MCF 10A (cell line): ENCODE data around the gene HAUS3. TPM values are rescaled to one million over a fixed set of nuclear protein-coding genes. Genes with fewer than 3 reads are reported as not detected.

Source experiments
- BruUV-seq: library from RNA; stranded (reverse); fragments of 400-500 nt; replicated peaks from 2 replicates; lab custom pipeline; 2021; lab: Mats Ljungman, UMichigan
- CTCF ChIA-PET: fragments of 300-600 bp; sonication (Branson Sonifier 250); formaldehyde crosslinking; extraction: SDS; loops from one replicate; lab custom pipeline; 2021; ENCODE audit warnings: antibody characterized with exemption, inconsistent platforms; lab: Yijun Ruan, JAX
- POLR2A ChIA-PET: fragments of 300-600, 350-650 bp; sonication (Branson Sonifier 250); formaldehyde crosslinking; extraction: SDS; loops from one replicate; lab custom pipeline; 2020; ENCODE audit warnings: antibody characterized with exemption, inconsistent platforms; lab: Yijun Ruan, JAX
- DNase-seq: peaks from one replicate; pipeline ENCODE4 v3.0.0-alpha.2; 2018; ENCODE audit not compliant: unreplicated experiment
- H3K27ac Mint-ChIP-seq: one replicate; pipeline ENCODE4 v1.8.0; 2022; ENCODE audit warnings: mild to moderate bottlenecking, low read depth, mixed read lengths; ENCODE audit not compliant: unreplicated experiment
- H3K27me3 Mint-ChIP-seq: one replicate; pipeline ENCODE4 v1.8.0; 2022; ENCODE audit warnings: mixed read lengths; ENCODE audit not compliant: insufficient read depth, unreplicated experiment
- H3K36me3 Mint-ChIP-seq: one replicate; pipeline ENCODE4 v1.8.0; 2022; ENCODE audit warnings: mild to moderate bottlenecking, moderate library complexity, mixed read lengths; ENCODE audit not compliant: insufficient read depth, unreplicated experiment
- H3K4me1 Mint-ChIP-seq: one replicate; pipeline ENCODE4 v1.8.0; 2022; ENCODE audit warnings: mixed read lengths; ENCODE audit not compliant: insufficient read depth, unreplicated experiment
- H3K4me3 Mint-ChIP-seq: one replicate; pipeline ENCODE4 v1.8.0; 2022; ENCODE audit warnings: mild to moderate bottlenecking, moderate library complexity, mixed read lengths; ENCODE audit not compliant: unreplicated experiment
- H3K9me3 Mint-ChIP-seq: one replicate; pipeline ENCODE4 v1.8.0; 2022; ENCODE audit warnings: mixed read lengths; ENCODE audit not compliant: unreplicated experiment
- intact Hi-C: fragments of 100-400 bp; cut with micrococcal nuclease; formaldehyde crosslinking; loops from 2 replicates; pipeline ENCODE4 v1.14.1; 2022
- total RNA-seq: library from RNA; stranded (reverse); gene quantifications from 2 replicates; pipeline ENCODE4 v1.2.3, GENCODE V29; 2022
- TF ChIP-seq, protein P1 (sequence below): fragments of 200-600 bp; IDR thresholded peaks from one replicate; pipeline ENCODE4 v1.8.0; 2022; ENCODE audit warnings: antibody characterized with exemption, mild to moderate bottlenecking; ENCODE audit not compliant: unreplicated experiment

The HAUS3 gene
- total RNA-seq, 1 experiment from 2014 or later: 13.9 TPM

DNA sequence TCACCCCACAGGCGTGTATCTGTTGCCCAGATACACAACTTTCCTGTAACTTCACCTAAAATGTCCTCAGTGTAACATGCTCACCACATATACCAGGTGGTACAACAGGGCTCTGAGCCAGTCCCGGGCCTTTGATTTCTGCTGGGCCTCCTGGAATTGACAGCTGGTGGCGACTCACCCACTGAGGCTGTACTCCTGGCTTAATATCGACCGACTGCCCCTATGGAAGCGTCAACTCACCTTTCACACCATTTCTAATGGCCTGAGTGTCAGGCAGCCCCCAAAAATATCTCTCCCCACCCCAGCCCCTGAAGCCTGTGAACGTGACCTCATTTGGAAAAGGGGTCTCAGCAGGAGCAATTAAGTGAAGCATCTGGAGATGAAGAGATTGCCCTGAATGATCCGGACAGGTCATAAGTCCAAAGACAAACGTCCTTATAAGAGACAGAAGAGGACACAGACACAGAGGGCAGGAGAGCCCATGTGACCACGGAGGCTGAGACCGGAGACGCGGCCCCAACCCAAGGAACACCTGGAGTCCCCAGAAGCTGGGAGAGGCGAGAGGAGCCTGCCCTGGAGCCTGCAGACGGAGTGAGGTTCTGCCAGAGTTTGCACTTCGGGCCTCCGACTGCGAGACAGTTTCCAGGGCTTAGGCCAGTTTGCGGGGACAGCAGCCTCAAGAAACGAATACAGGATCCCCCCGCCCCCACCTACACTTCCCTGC, 32.6 kb upstream of the HAUS3 start:
- no peak overlapping the region for H3K4me3 Mint-ChIP-seq
- H3K9me3 Mint-ChIP-seq: no peaks in the 10 kb centered on the region
- H3K4me1 Mint-ChIP-seq: no peaks in the 10 kb centered on the region
- ChIA-PET CTCF (no interaction called here), POLR2A (no interaction called here)
- TF ChIP-seq, protein P1, sequence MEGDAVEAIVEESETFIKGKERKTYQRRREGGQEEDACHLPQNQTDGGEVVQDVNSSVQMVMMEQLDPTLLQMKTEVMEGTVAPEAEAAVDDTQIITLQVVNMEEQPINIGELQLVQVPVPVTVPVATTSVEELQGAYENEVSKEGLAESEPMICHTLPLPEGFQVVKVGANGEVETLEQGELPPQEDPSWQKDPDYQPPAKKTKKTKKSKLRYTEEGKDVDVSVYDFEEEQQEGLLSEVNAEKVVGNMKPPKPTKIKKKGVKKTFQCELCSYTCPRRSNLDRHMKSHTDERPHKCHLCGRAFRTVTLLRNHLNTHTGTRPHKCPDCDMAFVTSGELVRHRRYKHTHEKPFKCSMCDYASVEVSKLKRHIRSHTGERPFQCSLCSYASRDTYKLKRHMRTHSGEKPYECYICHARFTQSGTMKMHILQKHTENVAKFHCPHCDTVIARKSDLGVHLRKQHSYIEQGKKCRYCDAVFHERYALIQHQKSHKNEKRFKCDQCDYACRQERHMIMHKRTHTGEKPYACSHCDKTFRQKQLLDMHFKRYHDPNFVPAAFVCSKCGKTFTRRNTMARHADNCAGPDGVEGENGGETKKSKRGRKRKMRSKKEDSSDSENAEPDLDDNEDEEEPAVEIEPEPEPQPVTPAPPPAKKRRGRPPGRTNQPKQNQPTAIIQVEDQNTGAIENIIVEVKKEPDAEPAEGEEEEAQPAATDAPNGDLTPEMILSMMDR: no peak
- no peak overlapping the region for H3K27ac Mint-ChIP-seq
- no peaks in the 10 kb centered on the region for H3K27me3 Mint-ChIP-seq
- intact Hi-C loops: no loop called here
- BruUV-seq: no TSS peak
- H3K36me3 Mint-ChIP-seq: peaks cover 6% of the 10 kb centered on the region
- no peak for DNase-seq

DNA sequence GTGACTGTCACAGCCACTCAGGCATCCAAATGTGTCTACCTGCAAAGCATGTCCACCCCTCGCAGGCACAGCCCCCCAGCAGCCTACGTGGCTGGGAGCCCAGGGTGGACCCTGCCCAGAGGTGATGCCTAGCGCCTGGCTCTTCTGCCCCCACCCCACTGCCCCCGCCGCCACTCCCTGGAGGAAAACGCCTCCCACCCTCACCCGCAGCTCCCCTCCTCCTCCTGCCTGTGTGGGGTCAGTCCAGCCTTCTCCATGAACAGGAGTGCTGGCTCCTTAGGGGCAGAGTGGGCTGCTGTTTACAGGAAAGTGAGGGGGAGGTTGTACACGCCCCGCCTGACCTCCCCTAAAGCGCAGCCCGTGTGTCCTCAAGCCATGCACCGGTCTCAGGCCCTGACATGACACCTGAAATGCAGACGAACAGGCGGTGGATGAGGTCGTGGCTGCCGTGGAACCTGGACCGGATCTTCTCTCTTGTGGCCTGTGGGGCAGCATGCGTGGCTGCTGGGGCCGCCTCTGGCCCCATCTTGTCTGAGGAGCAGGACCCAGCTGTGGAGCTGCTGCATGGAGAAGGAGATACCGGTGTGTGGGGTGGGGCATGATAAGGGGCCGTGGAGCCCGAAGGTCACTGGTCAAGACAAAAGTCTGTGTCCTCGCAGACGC, 31.9 kb upstream of the HAUS3 start:
- TF ChIP-seq, protein P1: no peak
- H3K9me3 Mint-ChIP-seq: no peaks in the 10 kb centered on the region
- POLR2A ChIA-PET: no interaction called here
- intact Hi-C loops: no loop called here
- H3K36me3 Mint-ChIP-seq: peaks cover 6% of the 10 kb centered on the region
- no TSS peak for BruUV-seq
- no peak for DNase-seq
- no peak overlapping the region for H3K27ac Mint-ChIP-seq
- no peaks in the 10 kb centered on the region for H3K4me1 Mint-ChIP-seq
- CTCF ChIA-PET: no interaction called here
- H3K27me3 Mint-ChIP-seq: no peaks in the 10 kb centered on the region
- no peak overlapping the region for H3K4me3 Mint-ChIP-seq

DNA sequence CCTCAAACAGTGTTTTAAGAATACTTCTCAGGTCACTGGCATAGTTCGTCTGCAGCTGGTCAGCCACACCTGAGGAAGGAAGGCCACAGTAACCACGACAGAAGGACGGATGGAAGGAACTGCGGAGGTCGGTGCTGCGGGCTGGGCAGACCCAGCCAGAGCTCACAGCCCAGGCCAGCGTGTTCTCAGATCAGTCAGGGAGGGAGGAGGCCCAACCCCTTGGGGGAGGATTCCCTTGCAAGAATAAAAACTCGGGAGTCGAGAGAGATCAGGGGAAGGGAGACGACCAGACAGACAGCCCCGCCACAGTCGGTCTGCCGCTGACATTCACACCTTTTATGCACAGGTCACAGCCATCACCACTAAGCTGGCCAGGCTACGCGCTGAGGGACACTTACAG, 31.3 kb upstream of the HAUS3 start:
- no peak for DNase-seq
- Mint-ChIP-seq H3K4me1 (no peaks in the 10 kb centered on the region), H3K27me3 (no peaks in the 10 kb centered on the region), H3K27ac (no peak overlapping the region), H3K36me3 (peaks cover 6% of the 10 kb centered on the region), H3K4me3 (no peak overlapping the region), H3K9me3 (no peaks in the 10 kb centered on the region)
- CTCF ChIA-PET: no interaction called here
- intact Hi-C loops: no loop called here
- TF ChIP-seq, protein P1: no peak
- no TSS peak for BruUV-seq
- POLR2A ChIA-PET: no interaction called here

DNA sequence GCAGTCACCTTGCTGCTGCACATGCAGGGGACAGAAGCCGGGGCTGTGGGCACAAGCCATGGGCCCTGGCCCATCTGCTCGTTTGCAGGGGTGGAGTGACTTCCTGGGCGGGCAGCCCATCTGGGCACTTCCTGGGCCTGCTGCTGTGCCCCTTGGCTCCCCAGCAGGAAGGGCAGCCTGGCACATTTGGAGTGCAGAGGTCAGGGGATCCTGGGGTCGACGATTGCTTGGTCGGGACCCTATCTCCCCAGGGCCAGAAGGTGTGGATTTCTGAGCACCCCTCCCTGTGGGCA, 30.9 kb upstream of the HAUS3 start:
- no peak for DNase-seq
- TF ChIP-seq, protein P1: no peak
- H3K36me3 Mint-ChIP-seq: peaks cover 5% of the 10 kb centered on the region
- ChIA-PET POLR2A (no interaction called here), CTCF (no interaction called here)
- H3K9me3 Mint-ChIP-seq: no peaks in the 10 kb centered on the region
- H3K27ac Mint-ChIP-seq: no peak overlapping the region
- intact Hi-C loops: no loop called here
- H3K4me3 Mint-ChIP-seq: no peak overlapping the region
- no TSS peak for BruUV-seq
- no peaks in the 10 kb centered on the region for H3K4me1 Mint-ChIP-seq
- H3K27me3 Mint-ChIP-seq: no peaks in the 10 kb centered on the region
